Neuron (in vitro differentiated cells): ENCODE results near the gene TIMM17A.

Experiments used
- H2AFZ ChIP-seq: one replicate; pipeline ENCODE4 v1.6.1; 2013; ENCODE audit warnings: low read depth, mild to moderate bottlenecking, inconsistent platforms, low read length, moderate library complexity
- H3K27me3 ChIP-seq: one replicate; pipeline ENCODE4 v1.6.1; 2013; ENCODE audit warnings: low read length; ENCODE audit not compliant: insufficient read depth
- H3K36me3 ChIP-seq: one replicate; pipeline ENCODE4 v1.6.1; 2013; ENCODE audit warnings: low read length; ENCODE audit not compliant: insufficient read depth
- H3K4me1 ChIP-seq: one replicate; pipeline ENCODE4 v1.6.1; 2013; ENCODE audit warnings: low read length; ENCODE audit not compliant: insufficient read depth
- H3K4me3 ChIP-seq: 2 replicates; pipeline ENCODE4 v1.5.1; 2013; ENCODE audit warnings: mild to moderate bottlenecking, low read length, moderate library complexity
- H3K9me3 ChIP-seq: one replicate; pipeline ENCODE4 v1.6.1; 2013; ENCODE audit warnings: low read length

TIMM17A gene

DNA sequence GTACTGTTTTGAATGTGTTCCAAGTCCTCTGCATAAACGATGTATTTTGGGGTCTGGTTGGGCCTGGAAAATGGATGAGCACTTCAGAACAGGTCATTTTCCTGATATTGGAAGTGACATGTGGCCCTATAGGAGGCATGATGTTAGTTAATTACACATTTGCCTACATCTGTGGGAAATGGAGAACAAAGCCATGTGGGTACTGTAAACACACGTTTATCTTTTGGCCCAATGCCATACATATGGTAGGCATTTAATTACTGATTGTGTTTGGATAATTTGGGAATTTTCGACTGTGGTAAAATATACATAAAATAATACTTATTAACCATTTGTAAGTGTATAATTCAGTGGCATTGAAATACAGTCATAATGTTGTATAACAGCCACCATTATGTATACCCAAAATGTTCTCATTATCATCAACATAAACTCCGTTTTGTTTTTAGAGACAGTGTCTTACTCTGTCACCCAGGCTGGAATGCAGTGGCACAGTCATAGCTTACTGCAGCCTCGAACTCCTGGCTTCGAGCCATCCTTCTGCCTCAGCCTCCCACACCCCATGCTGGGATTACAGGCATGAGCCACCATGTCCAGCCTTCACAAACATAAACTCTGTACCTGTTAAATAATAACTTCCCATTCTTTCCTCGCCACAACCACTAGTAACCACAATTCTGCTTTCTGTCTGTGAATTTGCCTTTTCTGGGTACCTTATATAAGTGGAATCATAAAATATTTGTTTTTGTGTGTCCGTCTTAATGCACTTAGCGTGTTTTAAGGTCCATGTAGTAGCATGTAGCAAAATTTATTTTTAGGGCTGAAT, 15.2 kb downstream of the TIMM17A start:
- Histone ChIP-seq H3K27me3 (no peaks in the 10 kb centered on the region), H3K36me3 (peaks cover 42% of the 10 kb centered on the region)

DNA sequence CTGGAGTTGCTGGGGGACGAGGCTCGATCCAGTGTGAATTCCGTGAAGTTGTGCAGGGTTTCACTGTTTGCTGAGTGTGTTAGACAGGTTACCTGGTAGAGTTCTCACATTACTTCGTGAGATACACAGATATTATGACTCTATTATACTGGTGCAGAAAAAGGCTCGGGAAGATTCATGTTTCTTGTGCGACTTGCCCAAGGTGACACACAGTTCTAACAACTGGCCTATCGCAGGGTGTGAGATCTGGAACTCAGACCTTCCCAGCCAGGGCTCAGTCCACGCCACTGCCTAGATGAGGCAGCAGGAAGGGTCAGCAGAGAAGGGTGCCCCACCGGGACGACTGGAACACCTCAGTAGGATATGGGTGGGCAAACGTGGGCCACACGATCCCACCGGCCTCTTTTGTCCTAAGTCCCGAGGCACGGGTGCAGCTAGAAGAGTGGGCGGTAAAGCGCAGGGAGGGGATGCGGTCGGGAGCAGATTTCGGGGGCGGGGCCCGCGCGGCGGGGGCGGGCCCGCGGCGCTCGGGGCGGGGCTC, 26.8 kb downstream of the TIMM17A start:
- H2AFZ ChIP-seq, result peak overlapping the region; percentile 40
- H3K4me3 ChIP-seq, result peak overlapping the region; percentile 76
- H3K4me1 ChIP-seq, result no peaks in the 10 kb centered on the region

More for the DNA sequence above, 15.2 kb downstream of the TIMM17A start:
- no peak overlapping the region for H3K4me3 ChIP-seq
- H3K4me1 ChIP-seq, result no peaks in the 10 kb centered on the region
- no peaks in the 10 kb centered on the region for H3K9me3 ChIP-seq
- no peak overlapping the region for H2AFZ ChIP-seq

DNA sequence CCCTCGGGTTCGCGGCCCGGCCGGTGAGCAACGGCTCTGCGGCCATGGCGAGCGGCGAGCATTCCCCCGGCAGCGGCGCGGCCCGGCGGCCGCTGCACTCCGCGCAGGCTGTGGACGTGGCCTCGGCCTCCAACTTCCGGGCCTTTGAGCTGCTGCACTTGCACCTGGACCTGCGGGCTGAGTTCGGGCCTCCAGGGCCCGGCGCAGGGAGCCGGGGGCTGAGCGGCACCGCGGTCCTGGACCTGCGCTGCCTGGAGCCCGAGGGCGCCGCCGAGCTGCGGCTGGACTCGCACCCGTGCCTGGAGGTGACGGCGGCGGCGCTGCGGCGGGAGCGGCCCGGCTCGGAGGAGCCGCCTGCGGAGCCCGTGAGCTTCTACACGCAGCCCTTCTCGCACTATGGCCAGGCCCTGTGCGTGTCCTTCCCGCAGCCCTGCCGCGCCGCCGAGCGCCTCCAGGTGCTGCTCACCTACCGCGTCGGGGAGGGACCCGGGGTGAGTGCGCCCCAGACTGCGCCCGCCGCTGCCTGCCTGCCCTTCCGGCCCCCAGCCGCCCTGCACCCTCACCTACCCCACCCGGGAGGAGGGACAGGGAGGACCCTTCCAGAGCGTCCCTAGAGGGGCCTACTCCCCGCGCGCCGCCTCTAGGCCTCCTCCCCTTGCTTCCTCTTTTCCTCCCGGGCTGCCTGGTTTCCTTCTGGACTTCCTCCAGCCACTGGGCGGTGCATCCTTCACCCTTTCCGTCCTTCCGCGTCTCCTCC, 27.5 kb downstream of the TIMM17A start, which contains the start of gene RNPEP:
TSS of gene RNPEP (plus strand) at position 26 of the 757 bp plus-strand sequence. CDS start at position 45, 19 bp downstream.
- Histone ChIP-seq H3K4me3 (peak within 1 kb of the TSS; percentile 76), H3K27me3 (no peaks in the 10 kb centered on the region), H3K4me1 (no peaks in the 10 kb centered on the region), H2AFZ (peak within 1 kb of the TSS; percentile 40), H3K9me3 (no peaks in the 10 kb centered on the region), H3K36me3 (no peaks in the 10 kb centered on the region)

More for the DNA sequence above, 26.8 kb downstream of the TIMM17A start:
- no peaks in the 10 kb centered on the region for H3K27me3 ChIP-seq
- no peaks in the 10 kb centered on the region for H3K36me3 ChIP-seq
- H3K9me3 ChIP-seq, result no peaks in the 10 kb centered on the region

DNA sequence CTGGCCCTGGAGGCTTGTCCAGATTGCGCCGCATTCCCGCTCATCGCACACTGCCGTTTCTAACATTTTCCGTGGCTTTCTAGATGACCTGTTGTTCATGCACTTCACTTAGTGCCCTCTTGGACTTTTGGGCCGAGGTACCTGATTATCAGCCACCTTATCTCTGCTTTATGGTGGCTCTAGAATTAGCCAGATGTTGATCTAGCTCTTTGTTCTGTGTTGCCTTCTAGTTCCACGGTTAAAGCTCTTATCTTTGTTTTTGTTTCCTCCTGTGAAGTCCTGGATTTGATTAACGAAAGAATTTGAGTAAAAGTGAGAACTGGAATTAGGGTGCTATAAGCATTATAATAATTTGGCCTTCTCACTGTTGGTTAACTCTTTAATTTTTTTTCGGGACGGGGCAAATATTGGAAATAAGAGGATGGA, 28.1 kb downstream of the TIMM17A start:
- H3K9me3 ChIP-seq, result no peaks in the 10 kb centered on the region
- H2AFZ ChIP-seq, result peak overlapping the region; percentile 40
- no peaks in the 10 kb centered on the region for H3K4me1 ChIP-seq
- no peaks in the 10 kb centered on the region for H3K27me3 ChIP-seq
- peak overlapping the region; percentile 76 for H3K4me3 ChIP-seq
- H3K36me3 ChIP-seq, result peaks cover under 1% of the 10 kb centered on the region

DNA sequence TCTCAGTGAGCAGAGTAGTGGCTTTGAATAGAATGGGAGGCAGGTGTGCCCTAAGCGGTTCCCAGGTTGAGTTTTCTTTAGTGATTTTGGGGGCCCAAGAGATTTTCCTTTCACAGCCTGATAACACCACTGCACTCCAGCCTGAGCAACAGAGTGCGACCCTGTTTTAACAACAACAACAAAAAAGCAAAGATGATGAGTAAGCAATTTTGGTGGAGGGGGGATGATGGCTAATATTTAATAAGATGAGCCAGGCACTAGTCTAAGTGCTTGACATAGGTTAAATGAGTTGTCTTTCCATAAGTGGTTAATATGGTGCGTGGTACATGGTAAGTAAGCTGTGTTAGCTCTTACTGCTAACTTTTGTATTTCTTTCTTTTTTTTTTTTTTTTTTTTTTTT, 29.1 kb downstream of the TIMM17A start:
- Histone ChIP-seq H3K27me3 (no peaks in the 10 kb centered on the region), H3K4me3 (peak overlapping the region; percentile 76), H3K4me1 (no peaks in the 10 kb centered on the region), H3K9me3 (no peaks in the 10 kb centered on the region), H2AFZ (no peak overlapping the region), H3K36me3 (peaks cover 11% of the 10 kb centered on the region)

DNA sequence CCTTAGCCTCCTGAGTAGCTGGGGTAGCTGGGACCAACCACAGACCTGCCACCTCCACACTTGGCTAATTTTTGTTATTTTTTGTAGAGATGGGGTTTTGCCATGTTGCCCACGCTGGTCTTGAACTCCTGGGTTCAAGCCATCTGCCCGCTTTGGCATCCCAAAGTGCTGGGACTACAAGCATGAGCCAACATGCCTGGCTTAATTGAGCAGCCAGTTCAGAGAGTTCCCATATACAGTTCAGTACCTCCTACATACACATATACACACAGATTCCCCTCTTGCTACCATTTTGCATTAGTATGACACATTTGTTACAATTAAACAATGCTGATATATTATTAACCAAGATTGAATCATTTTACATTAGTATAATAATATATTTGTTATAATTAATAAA, 30.1 kb downstream of the TIMM17A start:
- H3K27me3 ChIP-seq, result no peaks in the 10 kb centered on the region

DNA sequence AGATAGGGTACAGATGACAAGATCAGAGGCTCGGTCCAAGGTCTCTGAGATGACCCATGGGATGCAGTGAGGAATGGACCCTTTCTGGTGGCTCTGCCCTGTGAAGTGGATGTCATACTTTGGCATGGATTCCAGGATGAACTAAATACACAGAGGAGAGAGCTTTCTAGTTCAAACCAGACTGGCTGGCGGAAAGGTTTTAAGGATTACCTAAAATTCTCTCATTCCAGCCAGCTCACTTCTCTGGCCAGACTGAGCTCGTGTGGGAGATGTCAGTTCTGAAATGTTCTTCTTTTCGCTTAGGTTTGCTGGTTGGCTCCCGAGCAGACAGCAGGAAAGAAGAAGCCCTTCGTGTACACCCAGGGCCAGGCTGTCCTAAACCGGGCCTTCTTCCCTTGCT, 33.3 kb downstream of the TIMM17A start:
- no peaks in the 10 kb centered on the region for H3K9me3 ChIP-seq
- no peaks in the 10 kb centered on the region for H3K4me1 ChIP-seq
- H2AFZ ChIP-seq, result no peak overlapping the region
- peaks cover 45% of the 10 kb centered on the region for H3K36me3 ChIP-seq
- no peaks in the 10 kb centered on the region for H3K27me3 ChIP-seq
- no peak overlapping the region for H3K4me3 ChIP-seq

More for the DNA sequence above, 30.1 kb downstream of the TIMM17A start:
- no peaks in the 10 kb centered on the region for H3K9me3 ChIP-seq
- no peak overlapping the region for H3K4me3 ChIP-seq
- H3K36me3 ChIP-seq, result peaks cover 20% of the 10 kb centered on the region
- no peak overlapping the region for H2AFZ ChIP-seq
- no peaks in the 10 kb centered on the region for H3K4me1 ChIP-seq

DNA sequence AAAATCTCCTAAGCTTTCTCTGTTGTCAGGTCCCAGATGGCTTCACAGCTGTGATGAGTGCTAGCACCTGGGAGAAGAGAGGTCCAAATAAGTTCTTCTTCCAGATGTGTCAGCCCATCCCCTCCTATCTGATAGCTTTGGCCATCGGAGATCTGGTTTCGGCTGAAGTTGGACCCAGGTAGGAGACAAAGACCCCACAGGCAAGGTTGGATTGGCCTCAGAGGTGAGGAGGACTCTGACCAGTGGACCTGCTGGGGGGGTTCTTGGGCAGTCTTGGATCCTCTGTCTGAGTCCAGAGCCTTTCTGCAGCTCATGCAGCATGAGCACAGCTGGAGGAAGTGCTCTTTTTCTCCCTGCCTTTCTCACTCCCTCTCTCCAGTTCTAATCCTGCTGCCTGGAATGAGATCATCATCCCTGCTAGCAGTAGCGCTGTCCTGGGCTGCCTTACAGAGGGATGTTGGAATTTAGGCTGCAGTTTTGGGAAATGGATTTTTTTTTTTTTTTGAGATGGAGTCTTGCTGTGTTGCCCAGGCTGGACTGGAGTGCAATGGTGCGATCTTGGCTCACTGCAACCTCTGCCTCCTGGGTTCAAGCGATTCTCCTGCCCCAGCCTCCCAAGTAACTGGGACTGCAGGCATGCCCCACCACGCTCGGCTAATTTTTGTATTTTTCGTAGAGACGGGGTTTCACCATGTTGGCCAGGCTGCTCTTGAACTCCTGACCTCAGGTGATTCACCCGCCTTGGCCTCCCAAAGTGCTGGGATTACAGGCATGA, 34.2 kb downstream of the TIMM17A start:
- no peaks in the 10 kb centered on the region for H3K4me1 ChIP-seq
- no peaks in the 10 kb centered on the region for H3K27me3 ChIP-seq
- no peak overlapping the region for H2AFZ ChIP-seq
- no peaks in the 10 kb centered on the region for H3K9me3 ChIP-seq
- peaks cover 52% of the 10 kb centered on the region for H3K36me3 ChIP-seq
- H3K4me3 ChIP-seq, result no peak overlapping the region

DNA sequence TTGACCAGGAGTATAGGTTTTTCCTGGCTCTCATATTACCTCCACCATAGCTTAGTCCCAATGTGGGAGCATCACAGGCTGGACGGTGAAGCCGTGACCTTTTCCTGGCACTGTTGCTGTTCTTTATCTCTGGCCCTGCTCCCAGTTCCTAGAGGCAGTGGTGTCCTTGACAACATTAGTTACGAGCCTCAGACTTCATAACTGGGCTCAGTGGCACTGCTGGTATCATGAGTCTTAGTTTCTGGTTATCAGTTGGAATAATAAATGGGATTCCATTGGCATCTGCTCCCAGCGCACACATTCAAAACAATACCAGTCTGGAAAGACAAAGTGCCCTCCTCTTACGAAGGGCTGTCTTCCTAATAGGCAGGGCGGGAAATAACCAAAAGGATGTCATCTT, 35.1 kb downstream of the TIMM17A start:
- Histone ChIP-seq H3K9me3 (no peaks in the 10 kb centered on the region), H3K4me3 (no peak overlapping the region), H3K27me3 (no peaks in the 10 kb centered on the region), H2AFZ (no peak overlapping the region), H3K4me1 (no peaks in the 10 kb centered on the region), H3K36me3 (peaks cover 59% of the 10 kb centered on the region)

DNA sequence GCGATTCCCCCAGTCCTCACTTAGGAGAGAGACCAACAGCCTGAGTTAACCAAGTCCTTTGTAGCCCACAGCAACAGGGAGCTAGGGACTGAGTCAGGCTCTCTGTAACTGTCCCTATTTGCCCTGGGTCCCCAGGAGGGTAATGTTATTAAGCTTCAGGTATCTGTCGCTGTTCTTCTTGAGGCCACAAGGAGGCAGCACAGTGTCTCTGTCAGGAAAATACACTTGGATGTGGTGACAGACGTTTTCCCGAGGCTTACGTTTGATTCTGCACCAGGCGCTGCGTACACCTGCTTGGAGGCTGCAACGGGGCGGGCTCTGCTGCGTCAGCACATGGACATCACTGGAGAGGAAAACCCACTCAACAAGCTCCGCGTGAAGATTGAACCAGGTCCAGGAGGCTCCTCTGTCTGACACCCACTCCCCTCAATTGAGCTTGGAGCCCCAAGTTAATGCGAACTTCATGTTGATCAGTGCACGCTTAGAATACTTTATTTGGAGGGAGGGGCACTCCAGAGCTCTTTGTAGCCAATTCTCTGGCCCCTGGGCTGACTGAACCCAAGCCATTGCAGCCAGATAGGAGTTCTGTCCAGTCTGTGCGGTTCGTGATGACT, 44.4 kb downstream of the TIMM17A start:
- Histone ChIP-seq H3K36me3 (peaks cover 60% of the 10 kb centered on the region), H3K4me3 (no peak overlapping the region), H3K4me1 (no peaks in the 10 kb centered on the region), H2AFZ (no peak overlapping the region), H3K27me3 (no peaks in the 10 kb centered on the region), H3K9me3 (no peaks in the 10 kb centered on the region)

DNA sequence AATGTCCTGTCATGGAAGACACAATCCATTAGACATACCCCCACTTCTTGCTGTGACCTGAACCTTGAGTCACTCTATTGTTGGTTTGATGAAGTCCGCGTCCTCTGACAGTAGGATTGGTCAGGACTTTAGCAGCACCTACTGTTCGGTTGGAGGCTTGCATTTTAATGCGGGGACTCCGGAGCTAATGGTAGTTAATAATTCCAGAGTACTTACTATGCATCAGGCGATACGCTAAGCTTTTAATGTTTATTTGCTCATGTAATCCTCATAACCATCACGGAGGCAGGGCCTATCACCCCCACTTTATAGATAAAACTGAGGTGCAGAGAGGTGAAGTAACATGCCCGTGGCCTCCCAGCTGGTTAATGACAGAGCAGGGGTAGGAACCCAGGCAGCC, 47.2 kb downstream of the TIMM17A start:
- no peak overlapping the region for H2AFZ ChIP-seq
- peaks cover 52% of the 10 kb centered on the region for H3K36me3 ChIP-seq
- no peak overlapping the region for H3K4me3 ChIP-seq
- no peaks in the 10 kb centered on the region for H3K9me3 ChIP-seq
- no peaks in the 10 kb centered on the region for H3K27me3 ChIP-seq
- H3K4me1 ChIP-seq, result no peaks in the 10 kb centered on the region

DNA sequence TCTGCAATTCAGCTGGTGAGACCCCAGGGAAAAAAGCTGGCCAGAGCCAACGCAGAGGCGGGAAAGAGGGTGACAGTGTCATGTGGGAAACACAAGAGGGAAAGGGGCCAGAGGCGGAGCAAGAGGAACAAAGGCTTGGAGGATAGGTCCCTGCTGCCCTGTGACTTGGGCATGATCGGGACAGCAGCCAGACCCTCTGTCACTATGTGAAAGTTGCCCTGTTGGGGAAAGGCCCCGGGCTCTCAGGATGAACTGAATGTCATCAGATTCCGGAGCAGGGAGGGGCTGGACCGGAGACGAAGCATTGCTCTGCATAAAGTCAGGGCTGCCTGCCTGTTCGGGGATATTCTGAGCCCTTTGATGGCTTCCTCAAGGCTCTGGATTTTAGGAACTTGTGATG, 49.4 kb downstream of the TIMM17A start:
- no peak overlapping the region for H3K4me3 ChIP-seq
- H3K36me3 ChIP-seq, result peaks cover 52% of the 10 kb centered on the region

More for the DNA sequence above, 49.4 kb downstream of the TIMM17A start:
- H3K4me1 ChIP-seq, result peaks cover under 1% of the 10 kb centered on the region
- H2AFZ ChIP-seq, result no peak overlapping the region
- no peaks in the 10 kb centered on the region for H3K27me3 ChIP-seq
- H3K9me3 ChIP-seq, result no peaks in the 10 kb centered on the region
